ENCODE results near the gene SLC25A44. TPM values are rescaled to one million over a fixed set of nuclear protein-coding genes. Genes with fewer than 3 reads are reported as not detected.

SLC25A44 gene
- total RNA-seq, 4 donors from 2014 or later = 15.1 to 20.4 (median 17.2) TPM

- Histone ChIP-seq H3K27me3 (no peaks in the 10 kb centered on the region), H3K9me3 (no peaks in the 10 kb centered on the region), H3K4me3 (no peak overlapping the region), H3K36me3 (peaks cover 58% of the 10 kb centered on the region), H3K27ac (no peak overlapping the region), H3K4me1 (peaks cover 5% of the 10 kb centered on the region)
- TF ChIP-seq CTCF (IDR thresholded peaks at IDR 0.05) = no peak
- TF ChIP-seq POLR2AphosphoS5 (IDR thresholded peaks at IDR 0.05) = no peak
- no peak for TF ChIP-seq EP300 (IDR thresholded peaks at IDR 0.05)
- TF ChIP-seq POLR2A (IDR thresholded peaks at IDR 0.05) = no peak
- 84% methylated on average over 12 of the region's 12 CpGs for WGBS
- no peak for DNase-seq (ENCODE audit: low spot score in 2 of 2)
Measured at GRCh38 chr1:156232201-156232894, 38.4 kb downstream of the SLC25A44 start.

- Histone ChIP-seq H3K4me1 (peaks cover 5% of the 10 kb centered on the region), H3K27me3 (no peaks in the 10 kb centered on the region), H3K9me3 (no peaks in the 10 kb centered on the region), H3K4me3 (no peak overlapping the region), H3K27ac (no peak overlapping the region), H3K36me3 (peaks cover 62% of the 10 kb centered on the region)
- DNase-seq (ENCODE audit: low spot score in 2 of 2) = no peak
- WGBS = 60% methylated on average over 5 of the region's 5 CpGs
- TF ChIP-seq POLR2AphosphoS5 (IDR thresholded peaks at IDR 0.05) (no peak), POLR2A (IDR thresholded peaks at IDR 0.05) (no peak), EP300 (IDR thresholded peaks at IDR 0.05) (no peak), CTCF (IDR thresholded peaks at IDR 0.05) (no peak)
Measured at GRCh38 chr1:156233426-156234127, 39.7 kb downstream of the SLC25A44 start.

GRCh38 chr1:156236164-156236563 lies 42.3 kb downstream of the SLC25A44 start:
- no peaks in the 10 kb centered on the region for H3K9me3 ChIP-seq
- WGBS = 48% methylated on average over 12 of the region's 12 CpGs
- TF ChIP-seq POLR2A (IDR thresholded peaks at IDR 0.05) (no peak), CTCF (IDR thresholded peaks at IDR 0.05) (no peak), EP300 (IDR thresholded peaks at IDR 0.05) (no peak), POLR2AphosphoS5 (IDR thresholded peaks at IDR 0.05) (no peak)
- peaks cover 68% of the 10 kb centered on the region for H3K36me3 ChIP-seq
- no peak overlapping the region for H3K4me3 ChIP-seq
- no peaks in the 10 kb centered on the region for H3K27me3 ChIP-seq
- no peak overlapping the region for H3K27ac ChIP-seq
- no peak for DNase-seq (ENCODE audit: low spot score in 2 of 2)
- peaks cover 5% of the 10 kb centered on the region for H3K4me1 ChIP-seq

- H3K36me3 ChIP-seq = peaks cover 68% of the 10 kb centered on the region
- H3K4me3 ChIP-seq = no peak overlapping the region
- peaks cover 16% of the 10 kb centered on the region for H3K4me1 ChIP-seq
Measured at GRCh38 chr1:156238248-156238647, 44.3 kb downstream of the SLC25A44 start.

More at GRCh38 chr1:156238248-156238647, 44.3 kb downstream of the SLC25A44 start:
- no peaks in the 10 kb centered on the region for H3K27me3 ChIP-seq
- no peak overlapping the region for H3K27ac ChIP-seq
- 97% methylated on average over 5 of the region's 5 CpGs for WGBS
- DNase-seq (ENCODE audit: low spot score in 2 of 2) = no peak
- H3K9me3 ChIP-seq = no peaks in the 10 kb centered on the region
- TF ChIP-seq EP300 (IDR thresholded peaks at IDR 0.05) (no peak), CTCF (IDR thresholded peaks at IDR 0.05) (no peak), POLR2AphosphoS5 (IDR thresholded peaks at IDR 0.05) (no peak), POLR2A (IDR thresholded peaks at IDR 0.05) (no peak)
